Loucy (cell line): ENCODE measurements around the gene SLC16A7.

Experiments used
- H2AFZ ChIP-seq: fragments of 200-600 bp; sonication (generic); 2 replicates; pipeline ENCODE4 v1.6.0; 2016; ENCODE audit warnings: antibody characterized with exemption, mild to moderate bottlenecking, low read length, moderate library complexity
- H3F3A ChIP-seq: fragments of 200-600 bp; 2 replicates; pipeline ENCODE4 v1.6.0; 2016; ENCODE audit warnings: antibody characterized with exemption, low read depth, mild to moderate bottlenecking
- H3K27me3 ChIP-seq: fragments of 200-600 bp; sonication (generic); 2 replicates; pipeline ENCODE4 v1.6.1; 2014; ENCODE audit warnings: low read length, mild to moderate bottlenecking; ENCODE audit not compliant: insufficient read depth, poor library complexity, severe bottlenecking
- H3K36me3 ChIP-seq: fragments of 200-600 bp; sonication (generic); 2 replicates; pipeline ENCODE4 v1.6.1; 2016; ENCODE audit warnings: low read length; ENCODE audit not compliant: insufficient read depth
- H3K4me1 ChIP-seq: fragments of 200-600 bp; sonication (generic); 2 replicates; pipeline ENCODE4 v1.5.1; 2014; ENCODE audit warnings: low read length, mild to moderate bottlenecking; ENCODE audit not compliant: insufficient read depth, poor library complexity, severe bottlenecking
- H3K4me2 ChIP-seq: fragments of 200-600 bp; sonication (generic); 2 replicates; pipeline ENCODE4 v1.6.0; 2014; ENCODE audit warnings: antibody characterized with exemption, low read length, low read depth, mild to moderate bottlenecking; ENCODE audit not compliant: poor library complexity, severe bottlenecking
- H3K4me3 ChIP-seq: fragments of 200-600 bp; sonication (generic); 2 replicates; pipeline ENCODE4 v1.5.1; 2014; ENCODE audit warnings: low read length, mild to moderate bottlenecking, mixed read lengths; ENCODE audit not compliant: poor library complexity, severe bottlenecking
- H3K79me2 ChIP-seq: fragments of 200-600 bp; sonication (generic); 2 replicates; pipeline ENCODE4 v1.6.1; 2014; ENCODE audit warnings: low read length; ENCODE audit not compliant: insufficient read depth
- H3K9ac ChIP-seq: fragments of 200-600 bp; sonication (generic); 2 replicates; pipeline ENCODE4 v1.6.0; 2014; ENCODE audit warnings: mild to moderate bottlenecking, low read depth, low read length, moderate library complexity; ENCODE audit not compliant: poor library complexity, severe bottlenecking
- H3K9me2 ChIP-seq: fragments of 200-600 bp; sonication (generic); replicated peaks from 2 replicates; pipeline ENCODE4 v1.6.1; 2016; ENCODE audit warnings: low read depth, low read length, mixed read lengths
- H3K9me3 ChIP-seq: fragments of 200-600 bp; sonication (generic); 2 replicates; pipeline ENCODE4 v1.6.1; 2014; ENCODE audit warnings: mild to moderate bottlenecking, antibody characterized with exemption, low read length, low read depth; ENCODE audit not compliant: insufficient read depth
- H4K20me1 ChIP-seq: fragments of 200-600 bp; sonication (generic); 2 replicates; pipeline ENCODE4 v1.6.0; 2014; ENCODE audit warnings: antibody characterized with exemption, low read length, mild to moderate bottlenecking; ENCODE audit not compliant: insufficient read depth, poor library complexity, severe bottlenecking
- CTCF ChIP-seq: fragments of 200-600 bp; sonication (generic); conservative IDR thresholded peaks from 2 replicates; pipeline ENCODE4 v1.5.1; 2014; ENCODE audit warnings: mild to moderate bottlenecking, antibody characterized with exemption, low read length
- EZH2phosphoT487 ChIP-seq: fragments of 200-600 bp; IDR thresholded peaks from 2 replicates; pipeline ENCODE4 v1.6.1; 2018; ENCODE audit warnings: antibody characterized with exemption, mild to moderate bottlenecking, moderate library complexity, borderline replicate concordance

The SLC16A7 gene

GRCh38 chr12:59834659-59835474 lies 239.0 kb downstream of the SLC16A7 start:
- H3K9me3 ChIP-seq, result no peaks in the 10 kb centered on the region
- TF ChIP-seq EZH2phosphoT487, result no peak
- TF ChIP-seq CTCF, result peak; percentile 86
- no peak overlapping the region for H3K4me2 ChIP-seq
- H2AFZ ChIP-seq, result no peak overlapping the region
- peaks cover 14% of the 10 kb centered on the region for H3K4me1 ChIP-seq
- H3K4me3 ChIP-seq, result no peak overlapping the region
- peaks cover 9% of the 10 kb centered on the region for H3F3A ChIP-seq
- no peaks in the 10 kb centered on the region for H4K20me1 ChIP-seq
- H3K9ac ChIP-seq, result no peak overlapping the region
- H3K79me2 ChIP-seq, result no peaks in the 10 kb centered on the region
- no peaks in the 10 kb centered on the region for H3K27me3 ChIP-seq
- no peaks in the 10 kb centered on the region for H3K36me3 ChIP-seq
- H3K9me2 ChIP-seq, result no peaks in the 10 kb centered on the region
